ENCODE data around the gene TOP1.

TOP1 gene

GRCh38 chr20:41035207-41035606 is 6.6 kb downstream of the TOP1 start:
- no peak for DNase-seq (ENCODE audit: low read depth, low spot score)

GRCh38 chr20:41037179-41037578 is 8.6 kb downstream of the TOP1 start:
- no peak for DNase-seq (ENCODE audit: low read depth, low spot score)

GRCh38 chr20:41038149-41038877 is 9.7 kb downstream of the TOP1 start:
- DNase-seq (ENCODE audit: low read depth, low spot score): no peak

- no peak for DNase-seq (ENCODE audit: low read depth, low spot score)
Measured at GRCh38 chr20:41038878-41039404, 10.3 kb downstream of the TOP1 start.

- no peak for DNase-seq (ENCODE audit: low read depth, low spot score)
Measured at GRCh38 chr20:41040855-41041254, 12.2 kb downstream of the TOP1 start.

- DNase-seq (ENCODE audit: low read depth, low spot score): no peak
Measured at GRCh38 chr20:41041693-41042092, 13.1 kb downstream of the TOP1 start.

- no peak for DNase-seq (ENCODE audit: low read depth, low spot score)
Measured at GRCh38 chr20:41044409-41045062, 15.9 kb downstream of the TOP1 start.

- no peak for DNase-seq (ENCODE audit: low read depth, low spot score)
Measured at GRCh38 chr20:41045671-41046070, 17.0 kb downstream of the TOP1 start.

GRCh38 chr20:41046716-41047115 is 18.1 kb downstream of the TOP1 start:
- DNase-seq (ENCODE audit: low read depth, low spot score): peak; percentile 66

GRCh38 chr20:41047279-41047974 is 18.8 kb downstream of the TOP1 start:
- no peak for DNase-seq (ENCODE audit: low read depth, low spot score)

GRCh38 chr20:41047975-41048305 is 19.3 kb downstream of the TOP1 start:
- DNase-seq (ENCODE audit: low read depth, low spot score): peak; percentile 33

- DNase-seq (ENCODE audit: low read depth, low spot score): no peak
Measured at GRCh38 chr20:41048461-41049301, 20.1 kb downstream of the TOP1 start.

- no peak for DNase-seq (ENCODE audit: low read depth, low spot score)
Measured at GRCh38 chr20:41049451-41049850, 20.8 kb downstream of the TOP1 start.

GRCh38 chr20:41050361-41051008 is 21.9 kb downstream of the TOP1 start:
- DNase-seq (ENCODE audit: low read depth, low spot score): peak; percentile 57

- no peak for DNase-seq (ENCODE audit: low read depth, low spot score)
Measured at GRCh38 chr20:41051009-41051825, 22.6 kb downstream of the TOP1 start.

GRCh38 chr20:41052742-41053419 is 24.3 kb downstream of the TOP1 start:
- DNase-seq (ENCODE audit: low read depth, low spot score): no peak

- no peak for DNase-seq (ENCODE audit: low read depth, low spot score)
Measured at GRCh38 chr20:41054070-41054846, 25.6 kb downstream of the TOP1 start.

- DNase-seq (ENCODE audit: low read depth, low spot score): no peak
Measured at GRCh38 chr20:41054847-41055230, 26.2 kb downstream of the TOP1 start.

- DNase-seq (ENCODE audit: low read depth, low spot score): no peak
Measured at GRCh38 chr20:41055679-41056078, 27.1 kb downstream of the TOP1 start.

Measured in astrocyte of the hippocampus (primary cell).